HUES64 (cell line): ENCODE data around the gene FANCI.

ENCODE experiments used
- H3K27ac ChIP-seq: 2 replicates; pipeline ENCODE4 v1.7.0; 2013; ENCODE audit warnings: low read depth, low read length, inconsistent platforms
- H3K27me3 ChIP-seq: 2 replicates; pipeline ENCODE4 v1.6.1; 2013; ENCODE audit warnings: mild to moderate bottlenecking, low read length; ENCODE audit not compliant: insufficient read depth
- H3K36me3 ChIP-seq: 2 replicates; pipeline ENCODE4 v1.6.1; 2013; ENCODE audit warnings: mild to moderate bottlenecking, low read length; ENCODE audit not compliant: insufficient read depth
- H3K4me1 ChIP-seq: 2 replicates; pipeline ENCODE4 v1.6.1; 2013; ENCODE audit warnings: mild to moderate bottlenecking, low read length, moderate library complexity; ENCODE audit not compliant: insufficient read depth
- H3K4me3 ChIP-seq: 2 replicates; pipeline ENCODE4 v1.5.1; 2013; ENCODE audit warnings: mild to moderate bottlenecking, low read length, moderate library complexity
- H3K9ac ChIP-seq: 2 replicates; pipeline ENCODE4 v1.6.1; 2013; ENCODE audit warnings: mild to moderate bottlenecking, low read depth, low read length
- H3K9me3 ChIP-seq: 2 replicates; pipeline ENCODE4 v1.6.1; 2013; ENCODE audit warnings: low read depth, low read length; ENCODE audit not compliant: insufficient read depth
- WGBS: fragments of 150-250, 120-280 bp; methylation state at CpG from one replicate; pipeline ENCODE4 v1.1.7; 2013; ENCODE audit warnings: missing lambda C conversion rate; 5-methylcytosine and 5-hydroxymethylcytosine counted together

Gene FANCI

DNA sequence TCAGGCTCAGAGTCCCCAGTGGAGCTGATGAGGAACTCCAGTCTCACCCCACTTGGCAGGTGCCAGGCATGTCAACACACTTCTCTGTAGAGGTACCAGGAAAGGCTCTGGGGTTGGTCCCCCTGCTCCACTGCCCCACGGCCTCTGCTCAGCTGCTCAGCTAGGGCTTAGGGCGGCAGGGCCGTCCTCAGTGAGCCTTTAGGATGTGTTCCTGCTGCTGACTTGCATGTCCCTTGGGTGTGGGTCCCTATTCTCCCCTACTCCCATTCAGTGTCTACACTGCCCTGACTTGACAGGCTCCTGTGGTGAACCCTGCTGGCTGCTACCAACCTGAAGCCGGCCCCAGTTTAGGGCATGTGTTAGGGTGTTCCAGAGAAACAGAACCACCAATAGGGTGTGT lies 108.7 kb downstream of the FANCI start:
- Histone ChIP-seq H3K9ac (no peak overlapping the region), H3K27ac (no peak overlapping the region), H3K4me1 (no peaks in the 10 kb centered on the region), H3K36me3 (no peaks in the 10 kb centered on the region), H3K4me3 (no peak overlapping the region), H3K9me3 (no peaks in the 10 kb centered on the region), H3K27me3 (peaks cover 60% of the 10 kb centered on the region)
- WGBS: 78% methylated on average over 4 of the region's 4 CpGs

DNA sequence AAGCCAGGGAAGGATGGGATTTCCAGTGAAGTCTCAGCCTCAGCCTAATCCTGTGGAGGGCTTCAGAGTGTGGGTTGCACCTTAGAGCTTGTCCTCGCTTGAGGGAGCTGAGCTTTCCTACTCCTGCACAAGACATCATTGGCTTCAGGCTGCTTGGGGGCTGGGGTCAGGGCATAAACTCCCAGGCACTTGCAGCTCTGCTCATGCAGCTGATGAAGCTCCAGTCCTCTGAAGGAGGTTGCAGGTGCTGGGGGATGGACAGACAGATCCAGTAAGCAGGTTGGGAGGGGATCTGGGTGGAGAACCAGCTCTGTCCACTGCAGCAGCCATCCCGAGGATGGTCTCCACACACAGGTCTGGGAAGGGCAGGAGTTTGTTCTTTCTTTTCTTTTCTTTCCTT lies 110.2 kb downstream of the FANCI start:
- Histone ChIP-seq H3K9ac (no peak overlapping the region), H3K27ac (no peak overlapping the region), H3K4me3 (no peak overlapping the region), H3K27me3 (peaks cover 71% of the 10 kb centered on the region), H3K36me3 (no peaks in the 10 kb centered on the region), H3K9me3 (no peaks in the 10 kb centered on the region), H3K4me1 (no peaks in the 10 kb centered on the region)
- WGBS: 87% methylated on average over 2 of the region's 2 CpGs

GRCh38 chr15:89356634-89357298 lies 113.0 kb downstream of the FANCI start:
- no peak overlapping the region for H3K9ac ChIP-seq
- no peak overlapping the region for H3K4me3 ChIP-seq
- peaks cover 5% of the 10 kb centered on the region; the same call in 1 of the 2 replicates for H3K4me1 ChIP-seq
- H3K9me3 ChIP-seq: no peaks in the 10 kb centered on the region
- peaks cover 93% of the 10 kb centered on the region for H3K27me3 ChIP-seq
- no peak overlapping the region for H3K27ac ChIP-seq
- H3K36me3 ChIP-seq: no peaks in the 10 kb centered on the region
- 37% methylated on average over 13 of the region's 13 CpGs for WGBS

GRCh38 chr15:89358435-89358754 lies 114.6 kb downstream of the FANCI start:
- Histone ChIP-seq H3K36me3 (no peaks in the 10 kb centered on the region), H3K9ac (no peak overlapping the region), H3K4me1 (peaks cover 5% of the 10 kb centered on the region; the same call in 1 of the 2 replicates), H3K27ac (no peak overlapping the region), H3K27me3 (peaks cover 98% of the 10 kb centered on the region), H3K9me3 (no peaks in the 10 kb centered on the region), H3K4me3 (peak overlapping the region; percentile 57; the same call in 1 of the 2 replicates)
- WGBS: 11% methylated on average over 16 of the region's 16 CpGs

DNA sequence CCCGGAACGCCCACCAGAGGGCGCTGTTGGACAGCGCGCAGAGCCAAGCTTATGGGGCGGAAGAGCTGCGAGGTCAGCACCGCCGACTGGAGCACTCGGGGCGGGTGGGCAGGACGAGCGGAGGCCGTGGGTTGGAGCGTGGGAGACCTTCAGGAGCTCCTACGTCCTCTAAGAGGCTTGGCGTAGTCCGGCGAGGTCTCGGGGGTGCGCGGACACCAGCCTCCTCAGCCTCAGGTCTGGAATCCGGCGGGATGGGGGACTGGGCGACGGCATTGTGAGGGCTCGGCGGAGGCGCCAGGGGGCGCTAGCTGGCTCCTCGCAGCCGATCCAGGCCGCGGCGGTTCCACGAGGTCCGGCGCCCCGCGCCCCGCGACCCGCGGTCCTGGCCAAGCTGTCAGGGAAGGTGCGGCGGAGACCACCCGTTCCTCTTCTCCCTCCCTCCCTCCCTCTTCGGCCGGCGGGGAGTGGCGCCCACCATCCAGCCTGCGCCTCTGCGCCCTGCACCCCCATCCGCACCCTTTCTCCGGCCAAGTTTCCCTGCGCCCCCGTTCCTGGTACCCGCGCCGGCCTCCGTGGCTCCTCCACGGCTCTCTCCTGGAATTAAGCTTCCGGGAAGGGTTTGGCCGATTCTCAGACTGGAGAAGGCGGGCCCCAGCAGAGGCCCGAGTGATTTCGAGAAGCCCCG lies 115.1 kb downstream of the FANCI start:
- Histone ChIP-seq H3K27me3 (peaks cover 98% of the 10 kb centered on the region), H3K4me3 (peak overlapping the region; percentile 57), H3K9ac (no peak overlapping the region), H3K36me3 (no peaks in the 10 kb centered on the region), H3K27ac (no peak overlapping the region), H3K9me3 (no peaks in the 10 kb centered on the region), H3K4me1 (peaks cover 5% of the 10 kb centered on the region; the same call in 1 of the 2 replicates)
- 5% methylated on average over 68 of the region's 68 CpGs for WGBS

- H3K27me3 ChIP-seq: peaks cover 99% of the 10 kb centered on the region
- no peaks in the 10 kb centered on the region for H3K9me3 ChIP-seq
- H3K4me1 ChIP-seq: peaks cover 5% of the 10 kb centered on the region; the same call in 1 of the 2 replicates
- H3K36me3 ChIP-seq: no peaks in the 10 kb centered on the region
- 9% methylated on average over 32 of the region's 32 CpGs for WGBS
- H3K9ac ChIP-seq: no peak overlapping the region
- H3K4me3 ChIP-seq: no peak overlapping the region
- no peak overlapping the region for H3K27ac ChIP-seq
Measured at GRCh38 chr15:89359471-89360293, 115.9 kb downstream of the FANCI start.

- H3K27me3 ChIP-seq: peaks cover 100% of the 10 kb centered on the region
- H3K4me1 ChIP-seq: peaks cover 5% of the 10 kb centered on the region; the same call in 1 of the 2 replicates
- no peak overlapping the region for H3K9ac ChIP-seq
- 3% methylated on average over 30 of the region's 31 CpGs for WGBS
- no peaks in the 10 kb centered on the region for H3K9me3 ChIP-seq
- no peaks in the 10 kb centered on the region for H3K36me3 ChIP-seq
- no peak overlapping the region for H3K4me3 ChIP-seq
- H3K27ac ChIP-seq: no peak overlapping the region
Measured at GRCh38 chr15:89360294-89360971, 116.7 kb downstream of the FANCI start.

DNA sequence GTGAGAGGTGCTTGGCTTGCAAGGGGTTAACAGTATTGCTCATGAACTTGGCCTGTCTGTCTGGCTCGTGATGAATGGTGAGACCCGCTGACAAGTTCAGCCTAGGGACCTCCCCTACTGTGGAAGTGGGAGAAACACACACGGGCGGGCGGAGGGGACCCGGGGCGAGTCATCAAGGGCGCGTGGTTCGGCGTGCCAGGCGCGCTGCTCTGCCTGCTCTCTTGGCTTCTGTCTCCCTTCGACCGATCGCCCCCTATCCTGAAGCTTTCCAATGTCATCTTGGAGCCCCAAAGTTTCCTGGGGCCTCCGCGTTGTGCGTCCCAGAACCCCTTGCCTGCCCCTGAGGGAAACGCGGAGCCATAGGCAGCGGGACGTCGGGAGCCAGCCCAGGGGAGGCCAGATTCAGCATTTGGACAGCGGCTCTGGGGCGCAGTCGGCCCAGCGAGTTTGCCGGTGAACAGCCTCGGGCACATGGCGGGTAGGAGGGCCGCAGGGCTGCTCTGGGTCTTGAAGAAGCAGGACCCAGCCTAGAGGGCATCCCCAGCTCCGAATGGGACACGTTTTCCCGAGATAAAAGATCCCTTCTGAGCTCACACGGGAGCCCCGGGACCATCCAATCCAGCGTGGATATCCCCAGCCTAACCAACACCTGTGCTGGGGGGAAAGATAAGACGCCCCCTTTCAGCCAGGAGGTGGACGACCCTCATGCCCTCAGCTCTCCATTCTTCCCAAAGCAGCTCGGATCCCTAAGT lies 117.8 kb downstream of the FANCI start:
- Histone ChIP-seq H3K4me3 (no peak overlapping the region), H3K4me1 (peaks cover 5% of the 10 kb centered on the region; the same call in 1 of the 2 replicates), H3K27me3 (peaks cover 100% of the 10 kb centered on the region), H3K9ac (no peak overlapping the region), H3K27ac (no peak overlapping the region), H3K9me3 (no peaks in the 10 kb centered on the region), H3K36me3 (no peaks in the 10 kb centered on the region)
- WGBS: 6% methylated on average over 41 of the region's 41 CpGs

- Histone ChIP-seq H3K4me1 (peaks cover 5% of the 10 kb centered on the region; the same call in 1 of the 2 replicates), H3K4me3 (no peak overlapping the region)
Measured at GRCh38 chr15:89362203-89363101, 118.7 kb downstream of the FANCI start.

GRCh38 chr15:89363133-89363532 lies 119.4 kb downstream of the FANCI start:
- no peak overlapping the region for H3K4me3 ChIP-seq
- no peak overlapping the region for H3K9ac ChIP-seq
- H3K4me1 ChIP-seq: peaks cover 5% of the 10 kb centered on the region; the same call in 1 of the 2 replicates
- no peak overlapping the region for H3K27ac ChIP-seq
- H3K9me3 ChIP-seq: no peaks in the 10 kb centered on the region
- no peaks in the 10 kb centered on the region for H3K36me3 ChIP-seq
- 31% methylated on average over 6 of the region's 6 CpGs for WGBS
- H3K27me3 ChIP-seq: peaks cover 100% of the 10 kb centered on the region

More at GRCh38 chr15:89362203-89363101, 118.7 kb downstream of the FANCI start:
- no peak overlapping the region for H3K27ac ChIP-seq
- peaks cover 100% of the 10 kb centered on the region for H3K27me3 ChIP-seq
- no peaks in the 10 kb centered on the region for H3K36me3 ChIP-seq
- no peaks in the 10 kb centered on the region for H3K9me3 ChIP-seq
- WGBS: 5% methylated on average over 73 of the region's 73 CpGs
- no peak overlapping the region for H3K9ac ChIP-seq
